HG03196 (cell line): ENCODE measurements around the gene HSD11B1.

Experiments
- ATAC-seq: cut with Tn5 transposase; IDR thresholded peaks from one replicate; pipeline ENCODE4 v1.9.1; 2021; ENCODE audit not compliant: unreplicated experiment

Gene HSD11B1

DNA sequence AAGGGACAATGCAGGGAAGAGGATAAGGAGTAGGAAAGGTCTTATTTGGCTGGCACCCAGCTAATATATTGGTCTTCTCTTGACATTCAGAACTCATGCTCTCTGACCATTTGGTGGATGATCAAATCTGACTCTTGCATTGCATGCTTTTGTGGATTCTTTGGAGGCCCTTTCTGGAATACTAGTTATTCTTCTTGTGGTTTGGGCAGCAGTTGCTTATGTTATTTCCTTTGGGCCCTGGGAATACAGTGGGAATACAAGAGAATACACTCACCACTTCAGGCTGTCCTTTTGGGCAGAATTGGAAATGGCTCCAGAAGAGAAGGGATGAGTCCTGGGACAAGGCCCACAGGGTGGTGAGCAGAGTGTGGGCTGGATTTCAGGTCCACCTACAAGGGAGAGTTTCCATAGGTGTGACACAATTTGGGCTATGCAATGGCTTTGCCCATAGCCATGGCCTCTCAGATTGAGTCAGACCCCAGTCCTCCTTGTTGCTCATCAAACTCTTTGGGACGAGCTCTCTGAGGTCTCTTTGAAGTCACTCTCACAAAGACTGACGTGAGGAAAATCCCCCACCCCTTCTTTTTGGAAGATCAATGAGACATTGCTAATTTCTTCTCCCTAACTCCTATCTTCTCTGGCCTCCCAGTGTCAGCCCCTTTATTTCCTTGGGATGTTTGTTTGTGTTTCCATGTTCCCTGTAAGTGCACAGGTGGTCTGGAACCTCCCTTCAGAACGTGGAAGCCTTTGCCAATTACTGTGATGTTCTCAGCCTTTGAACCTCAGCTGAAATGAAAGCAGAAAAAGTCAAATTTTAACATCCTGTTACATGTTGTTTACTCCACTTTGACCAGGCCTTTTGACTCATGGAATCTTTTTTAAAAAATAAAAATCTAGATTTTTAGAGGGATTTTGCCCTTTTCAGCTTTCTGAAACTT lies 19.4 kb downstream of the HSD11B1 start:
- no peak for ATAC-seq

GRCh38 chr1:209727286-209727685 lies 22.6 kb downstream of the HSD11B1 start:
- no peak for ATAC-seq

- no peak for ATAC-seq
Observed at GRCh38 chr1:209727785-209728184, 23.1 kb downstream of the HSD11B1 start.

DNA sequence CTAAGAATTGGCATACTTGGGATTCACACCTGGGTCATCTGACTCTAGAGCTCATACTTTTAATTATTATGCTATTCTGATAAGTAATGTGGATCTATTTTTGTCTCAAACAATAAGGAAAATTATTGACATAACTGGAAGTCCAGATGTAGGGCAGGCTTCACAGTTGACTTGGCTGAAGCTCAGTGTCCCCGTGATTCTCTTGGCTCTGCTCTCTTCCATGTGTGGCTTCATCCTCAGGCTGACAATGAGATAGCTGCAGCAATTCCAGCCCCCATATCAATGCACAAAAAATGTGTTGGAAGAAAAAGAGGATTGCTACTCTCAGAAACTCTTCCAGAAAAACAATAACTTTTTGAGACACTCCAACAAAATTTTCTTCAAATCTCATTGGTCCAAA lies 23.8 kb downstream of the HSD11B1 start:
- ATAC-seq, result no peak

- ATAC-seq, result no peak
Observed at GRCh38 chr1:209729436-209729835, 24.8 kb downstream of the HSD11B1 start.

DNA sequence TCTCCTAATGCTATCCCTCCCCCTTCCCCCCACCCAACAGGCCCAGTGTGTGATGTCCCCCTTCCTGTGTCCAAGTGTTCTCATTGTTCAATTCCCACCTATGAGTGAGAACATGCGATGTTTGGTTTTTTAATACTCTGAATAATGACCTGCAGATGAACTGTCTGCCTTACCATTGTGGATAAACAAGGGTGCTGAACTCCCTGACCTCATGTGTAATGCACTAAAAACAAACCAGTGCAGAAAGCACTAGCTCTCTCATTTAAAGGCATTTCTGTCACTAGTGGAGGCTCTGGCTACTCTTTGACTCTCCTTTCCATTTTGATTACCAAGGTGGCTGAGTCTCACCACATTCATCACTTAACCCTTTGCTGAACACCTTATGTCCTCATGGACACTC lies 28.1 kb downstream of the HSD11B1 start:
- ATAC-seq, result no peak

GRCh38 chr1:209733409-209734192 lies 29.0 kb downstream of the HSD11B1 start:
- no peak for ATAC-seq

- ATAC-seq, result no peak
Observed at GRCh38 chr1:209736490-209737117, 32.0 kb downstream of the HSD11B1 start.

DNA sequence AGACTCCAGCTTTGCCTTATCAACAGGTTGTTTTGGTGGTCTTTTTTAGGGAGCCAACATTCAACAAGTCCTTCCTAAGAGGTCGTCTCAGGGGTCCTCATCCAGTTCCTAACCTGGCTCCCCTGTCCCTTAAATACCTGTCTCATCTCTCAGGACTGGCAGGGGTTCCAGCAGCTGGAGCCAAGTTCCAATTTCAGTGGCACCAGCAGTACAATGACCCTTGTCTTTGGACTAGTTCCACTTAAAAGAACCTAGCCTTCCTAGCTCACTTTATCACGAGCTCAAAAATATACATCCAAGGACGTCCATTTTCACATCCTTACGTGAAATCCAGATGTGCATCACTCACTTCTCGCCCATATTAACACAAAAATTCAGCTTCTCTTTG lies 32.5 kb downstream of the HSD11B1 start:
- no peak for ATAC-seq

DNA sequence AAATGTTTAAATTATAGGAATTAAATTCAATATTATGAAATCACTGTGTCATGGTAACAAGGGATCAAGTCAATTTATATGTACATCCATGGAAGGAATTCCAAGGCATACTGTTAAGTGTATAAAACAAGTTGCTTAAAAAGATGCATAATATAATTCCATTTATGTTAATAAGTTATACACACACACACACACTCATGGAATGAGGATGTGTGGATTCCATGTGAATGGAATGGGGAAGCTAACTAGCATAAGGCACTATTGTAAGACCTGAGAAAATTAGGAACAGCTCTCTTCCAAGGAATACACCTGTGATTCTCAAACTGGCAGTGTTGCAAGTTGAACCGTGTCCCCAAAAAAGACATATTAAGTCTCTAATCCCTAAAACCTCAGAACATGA lies 33.6 kb downstream of the HSD11B1 start:
- no peak for ATAC-seq

DNA sequence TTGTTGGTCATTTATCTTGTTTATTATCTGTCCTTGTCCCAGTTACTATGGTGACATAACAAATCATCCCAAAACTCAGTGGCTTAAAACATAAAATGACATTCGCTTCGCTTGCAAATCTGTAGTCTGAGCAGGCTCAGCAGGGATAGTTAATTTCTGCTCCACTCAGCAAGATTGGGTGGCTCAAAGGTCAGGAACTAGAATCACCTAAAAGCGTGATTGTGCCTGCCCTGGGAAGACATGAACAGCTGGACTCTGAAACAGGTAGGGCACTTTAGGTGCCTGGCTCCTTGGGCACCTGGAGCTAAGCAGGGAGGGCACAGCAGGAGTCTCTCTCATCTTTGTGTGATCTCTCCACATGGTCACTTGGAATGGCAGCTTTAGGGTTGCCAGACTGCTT lies 36.5 kb downstream of the HSD11B1 start:
- no peak for ATAC-seq

DNA sequence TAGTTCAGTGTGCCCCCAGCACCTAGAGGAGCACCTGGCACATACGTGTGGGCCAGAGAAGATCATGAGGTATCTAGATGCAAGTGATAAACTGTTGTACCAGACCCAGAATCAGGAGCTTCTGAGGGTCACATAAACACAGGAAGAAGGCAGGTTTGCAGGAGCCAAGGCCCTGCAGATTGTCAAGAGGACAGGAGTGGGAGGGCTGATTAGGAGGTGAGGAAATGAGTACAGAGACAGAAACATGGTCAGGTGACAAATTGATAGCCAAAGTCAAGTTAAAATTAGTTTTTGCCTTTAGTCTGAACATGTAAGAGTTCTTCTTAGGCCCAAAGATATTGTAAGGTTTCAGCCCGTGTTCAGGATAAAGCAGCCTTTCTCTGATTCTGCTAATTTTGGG lies 37.2 kb downstream of the HSD11B1 start:
- no peak for ATAC-seq

DNA sequence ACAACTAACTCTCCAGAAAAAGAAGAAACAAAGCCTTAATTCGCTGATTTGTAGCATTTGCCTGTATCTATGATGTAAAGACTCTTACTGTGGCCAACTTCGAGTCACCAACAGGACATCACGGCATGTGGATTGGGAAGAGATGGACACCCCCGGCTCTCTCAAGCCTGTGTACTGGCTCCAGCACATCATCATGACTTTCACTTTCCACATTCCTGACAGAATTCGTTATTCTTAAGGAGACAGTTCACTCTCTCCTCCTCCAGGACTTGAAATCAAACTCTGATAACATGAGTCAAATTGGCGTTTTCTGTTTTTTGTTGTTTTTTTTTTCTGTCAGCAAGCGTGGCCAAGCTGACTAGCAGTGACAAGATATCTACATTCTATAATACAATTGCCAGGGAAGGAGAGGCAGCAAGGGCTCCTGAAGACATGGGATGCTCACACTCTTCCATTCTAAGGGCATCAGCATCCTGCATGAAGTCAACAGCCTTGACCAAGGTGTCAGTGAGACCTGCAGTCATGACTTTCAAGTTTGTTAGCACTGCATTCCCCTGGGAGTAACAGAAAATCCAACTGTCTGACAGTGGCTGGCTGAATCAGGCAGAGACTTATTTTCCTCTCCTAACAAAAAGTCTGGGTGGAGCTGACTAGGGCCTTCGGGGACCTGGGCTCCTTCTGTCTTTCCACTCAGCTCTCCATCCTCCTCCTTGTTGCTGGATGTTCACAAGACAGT lies 37.9 kb downstream of the HSD11B1 start:
- ATAC-seq, result no peak

- ATAC-seq, result no peak
Observed at GRCh38 chr1:209743145-209743482, 38.5 kb downstream of the HSD11B1 start.

DNA sequence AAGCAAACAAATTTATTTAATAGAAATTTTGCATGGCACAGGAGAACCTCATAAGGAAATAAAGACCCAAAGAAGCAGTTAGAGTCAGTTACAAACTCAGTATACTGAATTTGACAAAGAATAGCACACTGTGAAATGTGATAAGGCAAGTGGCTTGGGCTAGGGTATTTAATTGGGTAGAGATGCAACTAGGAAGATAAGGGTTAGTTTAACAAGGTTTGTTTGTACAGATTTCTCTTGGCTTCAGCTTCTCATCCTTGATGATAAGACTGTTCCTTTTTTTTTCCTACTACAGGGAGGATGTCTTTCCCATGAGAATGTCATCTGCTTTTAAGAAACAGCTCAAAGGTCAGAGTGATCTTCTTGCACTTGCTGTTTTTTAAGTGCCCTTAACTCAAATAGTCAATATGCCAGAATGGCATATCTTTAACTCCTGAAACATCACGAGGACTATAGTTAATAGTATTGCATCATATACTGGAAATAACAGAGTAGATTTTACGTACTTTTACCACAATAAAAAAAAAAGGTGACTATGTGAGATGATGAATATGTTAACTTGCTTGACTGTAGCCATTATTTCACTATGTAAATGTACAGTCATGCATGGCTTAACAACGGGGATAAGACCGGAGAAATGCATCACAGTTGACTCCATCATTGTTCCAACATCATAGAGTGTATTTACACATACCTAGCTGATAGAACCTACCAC lies 42.0 kb downstream of the HSD11B1 start:
- no peak for ATAC-seq

GRCh38 chr1:209747580-209748262 lies 43.1 kb downstream of the HSD11B1 start:
- ATAC-seq, result peak; percentile 88

DNA sequence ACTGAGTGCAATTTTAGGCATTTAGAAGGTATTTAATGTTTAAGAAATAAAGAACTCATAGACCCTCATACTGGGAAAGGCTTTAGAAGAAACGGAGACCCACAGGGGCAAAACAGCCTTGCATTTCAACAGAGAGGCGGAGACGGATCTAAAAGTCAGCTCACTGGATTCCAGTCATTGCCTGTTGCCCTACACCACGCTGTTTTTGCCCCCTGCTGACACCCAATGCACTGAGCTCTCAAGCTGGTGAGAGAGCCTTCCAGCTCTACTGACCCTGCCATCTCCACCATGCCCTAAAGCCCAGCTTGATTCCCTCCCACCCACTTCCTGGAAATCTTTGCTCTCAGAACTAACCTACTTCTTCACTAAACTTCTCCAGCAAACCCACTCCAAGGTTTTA lies 44.0 kb downstream of the HSD11B1 start:
- ATAC-seq, result no peak

- ATAC-seq, result no peak
Observed at GRCh38 chr1:209749205-209749604, 44.6 kb downstream of the HSD11B1 start.

- no peak for ATAC-seq
Observed at GRCh38 chr1:209749670-209750323, 45.2 kb downstream of the HSD11B1 start.
